H54 (cell line): ENCODE results near the gene ZYG11B.
A peak's percentile ranks its signal among the peaks of the same experiment; 100 is the strongest.
"Not testable (repeated sequence)": the region's sequence is repeated elsewhere in the genome, so short reads cannot be mapped to it uniquely, and the experiment has no call there.

Source experiments
- DNase-seq: peaks from one replicate; pipeline ENCODE4 v3.0.0; 2011; ENCODE audit warnings: low spot score, mixed read lengths; ENCODE audit not compliant: insufficient read length
- FAIRE-seq: peaks from 3 replicates; lab custom pipeline; 2011; peaks lifted over from hg19 to GRCh38; lab: Jason Lieb, UNC
- POLR2A ChIP-seq: IDR thresholded peaks from 2 replicates; pipeline ENCODE4 v1.6.1; 2011; ENCODE audit warnings: low read depth, mild to moderate bottlenecking, low read length

Gene ZYG11B

DNA sequence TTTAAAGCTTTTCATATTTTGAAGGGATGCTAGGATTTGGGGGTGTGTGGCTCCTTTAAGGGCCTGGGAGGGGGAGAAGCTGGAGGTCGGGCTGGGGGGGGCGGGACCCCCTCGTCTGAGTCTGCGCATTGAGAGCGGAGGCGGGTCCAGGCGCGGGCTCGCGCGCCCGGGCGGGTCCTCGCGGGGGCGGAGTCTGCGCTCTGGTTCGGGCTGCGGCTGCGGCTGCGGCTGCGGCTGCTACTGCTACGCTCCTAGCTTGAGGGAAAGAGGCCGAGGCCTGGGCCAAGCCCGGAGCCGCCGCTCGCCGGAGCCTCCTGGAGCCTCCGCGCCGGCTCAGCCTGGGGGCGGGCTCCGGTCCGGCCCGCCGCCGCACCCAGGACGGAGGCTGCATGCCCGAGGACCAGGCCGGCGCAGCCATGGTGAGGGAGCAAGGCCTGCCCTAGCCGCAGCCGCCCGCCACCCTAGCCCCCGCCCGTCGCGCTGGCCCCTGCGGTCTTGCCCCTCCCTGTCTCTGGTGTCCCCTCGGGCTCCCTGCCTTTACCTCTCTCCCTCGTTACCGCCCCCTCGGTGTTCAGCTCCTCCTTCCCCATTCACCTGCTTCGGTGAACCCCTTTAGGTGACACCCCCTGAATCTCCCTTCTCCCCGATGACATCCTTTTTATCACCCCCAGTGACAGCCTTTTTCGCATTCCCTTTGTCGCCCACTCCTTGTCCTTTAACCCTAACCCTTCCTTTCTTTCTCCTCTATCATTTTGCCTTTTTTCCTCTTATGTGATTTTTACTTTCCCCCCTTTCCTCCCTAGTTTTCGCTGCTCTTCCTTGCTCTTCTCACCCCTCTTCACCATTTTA is at the start of gene ZYG11B:
TSS of gene ZYG11B (plus strand) at position 189 of the 849 bp plus-strand sequence. CDS start at position 390, 201 bp downstream.
- peak; percentile 72 for TF ChIP-seq POLR2A
- DNase-seq: peak; percentile 84
- no peak for FAIRE-seq

DNA sequence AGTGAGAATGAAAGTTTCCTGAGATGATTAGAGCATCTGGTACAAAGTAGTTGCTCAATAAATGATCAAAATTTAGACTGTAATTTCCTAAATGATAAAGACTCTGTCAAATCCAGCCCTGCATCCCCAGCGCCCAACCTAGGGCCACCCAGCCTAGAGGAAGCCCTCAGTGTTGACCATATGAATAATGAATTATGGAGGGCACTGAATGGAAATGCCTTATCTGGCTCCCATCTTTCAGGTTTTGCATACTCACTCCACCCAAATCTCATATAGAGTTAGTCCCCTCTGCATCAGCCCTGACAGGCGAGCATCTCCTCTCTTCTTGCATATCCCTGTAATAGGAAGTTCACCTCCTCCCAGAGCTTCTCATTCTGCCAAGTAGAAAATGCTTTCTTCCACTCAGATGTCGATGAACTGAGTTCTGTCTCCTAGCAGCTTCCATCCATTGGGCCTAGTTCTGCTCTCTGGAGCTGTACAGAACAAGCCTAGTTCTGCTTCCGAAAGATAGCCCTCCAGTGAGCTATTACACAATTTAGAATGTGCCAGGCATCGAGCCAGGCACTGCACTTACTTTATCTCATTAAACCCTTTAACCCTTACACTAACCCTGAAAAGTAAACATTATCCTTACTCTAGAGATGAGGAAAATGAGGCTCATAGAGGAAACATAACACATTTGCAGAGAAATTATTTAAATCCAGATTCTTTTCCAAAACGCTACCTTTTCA is 49.0 kb upstream of the ZYG11B start:
- DNase-seq: no peak
- FAIRE-seq: no peak
- no peak for TF ChIP-seq POLR2A

DNA sequence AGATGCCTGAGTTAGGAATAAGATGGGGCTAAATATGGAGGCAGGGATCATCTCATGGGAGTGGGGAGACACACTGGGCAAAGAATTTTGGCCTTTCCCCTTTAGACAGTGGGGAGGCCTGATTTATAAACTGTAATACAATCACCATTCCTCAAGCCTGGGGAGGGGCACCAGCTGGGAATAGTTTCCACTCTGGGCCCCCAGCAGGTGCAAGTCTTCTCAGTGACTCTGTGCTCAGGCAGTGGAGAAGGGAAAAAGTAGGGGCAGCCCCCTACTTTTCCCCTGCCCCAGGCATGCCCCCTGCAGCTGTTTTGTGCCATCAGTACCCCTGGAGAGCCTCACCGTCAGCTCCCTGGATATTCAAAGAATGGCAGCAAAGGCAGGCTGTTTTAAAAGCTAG is 47.2 kb upstream of the ZYG11B start:
- DNase-seq (no peak), FAIRE-seq (no peak)
- TF ChIP-seq POLR2A: no peak

DNA sequence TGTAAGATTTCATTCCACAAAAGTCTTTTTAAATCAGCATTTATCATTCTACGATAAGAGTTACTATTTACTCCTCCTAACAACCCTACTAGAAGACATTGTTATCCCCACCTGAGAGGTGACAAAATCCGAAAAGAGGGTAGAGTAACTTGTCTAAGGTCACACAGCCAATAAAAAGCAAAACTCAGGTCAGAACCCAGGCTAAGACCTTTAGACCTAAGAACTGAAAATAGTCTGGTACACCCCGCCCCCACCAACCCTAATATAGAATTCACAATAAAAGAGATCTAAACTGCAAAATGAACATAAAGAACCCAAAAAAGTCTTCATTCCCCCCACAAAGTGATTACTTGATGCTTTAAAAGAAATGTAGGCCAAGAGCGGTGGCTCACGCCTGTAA is 46.8 kb upstream of the ZYG11B start:
- DNase-seq (no peak), FAIRE-seq (no peak)
- no peak for TF ChIP-seq POLR2A

DNA sequence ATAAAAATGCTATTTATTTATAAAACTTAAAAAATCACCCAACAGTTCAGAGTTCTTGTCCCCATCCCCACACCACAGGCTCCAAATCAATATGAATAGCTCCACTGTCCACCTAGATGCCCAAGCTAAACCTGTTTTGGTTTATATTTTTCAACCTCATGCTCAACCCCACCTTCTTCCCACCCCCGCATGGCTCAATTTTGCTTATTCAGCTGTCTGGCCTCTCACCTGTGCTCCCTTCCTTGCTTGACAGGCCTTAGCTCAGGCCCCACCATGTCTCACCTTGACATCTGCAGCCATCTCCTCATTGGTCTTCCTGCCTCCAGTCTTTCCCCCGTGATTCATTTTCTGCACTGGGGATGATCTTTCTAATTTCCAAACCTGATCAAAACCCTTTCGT is 45.9 kb upstream of the ZYG11B start:
- DNase-seq (no peak), FAIRE-seq (no peak)
- no peak for TF ChIP-seq POLR2A

DNA sequence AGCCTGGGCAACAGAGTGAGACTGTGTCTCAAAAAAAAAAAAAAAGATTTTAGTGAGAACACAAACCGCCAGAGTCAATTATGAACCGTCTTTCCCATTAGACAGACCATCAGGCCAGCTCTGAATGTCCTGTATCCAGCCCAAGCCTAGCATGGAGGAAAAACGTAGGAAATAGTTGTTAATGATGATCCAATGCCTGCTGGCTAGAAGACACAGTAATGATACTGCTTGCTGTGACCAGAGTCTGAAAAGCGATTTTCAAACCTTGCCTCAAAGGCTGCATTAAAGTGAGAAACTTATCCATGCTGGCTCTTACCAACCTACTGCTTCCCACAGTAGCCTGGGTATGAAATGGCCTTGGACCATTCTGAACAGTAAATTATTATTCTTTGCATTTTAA is 45.1 kb upstream of the ZYG11B start:
- no peak for TF ChIP-seq POLR2A
- DNase-seq (no peak), FAIRE-seq (no peak)

DNA sequence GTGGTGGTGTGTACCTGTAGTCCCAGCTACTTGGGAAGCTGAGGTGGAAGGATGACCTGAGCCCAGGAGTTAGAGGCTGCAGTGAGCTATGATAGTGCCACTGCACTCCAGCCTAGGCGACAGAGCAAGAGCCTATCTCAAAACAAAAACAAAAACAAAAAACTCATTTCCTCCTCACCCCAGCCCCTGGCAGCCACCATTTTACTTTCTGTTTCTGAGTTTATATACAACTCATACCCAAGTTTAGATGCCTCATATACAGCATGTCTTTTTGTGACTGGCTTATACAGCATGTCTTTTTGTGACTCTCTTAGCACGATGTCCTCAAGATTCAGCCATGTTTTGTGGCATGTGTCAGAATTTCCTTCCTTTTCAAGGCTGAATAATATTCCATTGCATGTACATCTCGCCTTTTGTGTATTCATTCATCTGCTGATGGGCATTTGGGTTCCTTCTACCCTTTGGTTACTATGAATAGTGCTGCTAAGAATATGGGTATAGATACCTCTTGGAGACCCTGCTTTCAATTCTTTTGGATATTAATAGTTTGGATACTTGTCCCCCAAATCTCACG is 42.8 kb upstream of the ZYG11B start:
- FAIRE-seq (no peak), DNase-seq (no peak)
- no peak for TF ChIP-seq POLR2A

DNA sequence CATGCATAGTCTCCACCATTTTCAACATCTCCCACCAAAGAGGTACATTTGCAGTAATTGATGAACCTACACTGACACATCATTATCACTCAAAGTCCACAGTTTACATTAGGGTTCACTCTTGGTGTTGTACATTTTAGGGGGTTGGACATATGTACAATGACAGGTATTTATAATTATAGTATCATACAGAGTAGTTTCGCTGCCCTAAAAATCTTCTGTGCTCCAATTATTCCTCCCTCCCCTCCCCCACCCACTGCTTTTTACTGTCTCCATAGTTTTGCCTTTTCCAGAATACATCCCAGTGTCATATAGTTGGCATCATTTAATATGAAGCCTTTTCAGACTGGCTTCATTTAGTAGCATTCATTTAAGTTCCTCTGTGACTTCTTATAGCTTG is 41.7 kb upstream of the ZYG11B start:
- TF ChIP-seq POLR2A: no peak
- FAIRE-seq (no peak), DNase-seq (no peak)

DNA sequence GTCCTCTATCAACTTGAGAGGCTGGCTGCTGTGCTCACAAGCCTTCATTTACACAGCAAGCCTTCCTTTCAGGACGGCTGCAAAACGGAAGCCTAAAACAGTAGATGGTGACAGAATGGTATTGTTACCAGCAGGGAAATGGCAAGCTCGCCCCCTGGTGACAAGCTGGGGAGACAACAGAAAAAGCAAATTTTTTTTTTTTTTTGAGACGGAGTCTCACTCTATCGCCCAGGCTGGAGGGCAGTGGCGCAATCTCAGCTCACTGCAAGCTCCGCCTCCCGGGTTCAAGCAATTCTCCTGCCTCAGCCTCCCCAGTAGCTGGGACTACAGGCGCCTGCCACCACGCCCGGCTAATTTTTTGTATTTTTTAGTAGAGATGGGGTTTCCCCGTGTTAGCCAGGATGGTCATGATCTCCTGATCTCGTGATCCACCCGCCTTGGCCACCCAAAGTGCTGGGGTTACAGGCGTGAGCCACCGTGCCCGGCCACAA is 39.9 kb upstream of the ZYG11B start:
- peak; percentile 58 for FAIRE-seq
- not testable (repeated sequence) for DNase-seq

DNA sequence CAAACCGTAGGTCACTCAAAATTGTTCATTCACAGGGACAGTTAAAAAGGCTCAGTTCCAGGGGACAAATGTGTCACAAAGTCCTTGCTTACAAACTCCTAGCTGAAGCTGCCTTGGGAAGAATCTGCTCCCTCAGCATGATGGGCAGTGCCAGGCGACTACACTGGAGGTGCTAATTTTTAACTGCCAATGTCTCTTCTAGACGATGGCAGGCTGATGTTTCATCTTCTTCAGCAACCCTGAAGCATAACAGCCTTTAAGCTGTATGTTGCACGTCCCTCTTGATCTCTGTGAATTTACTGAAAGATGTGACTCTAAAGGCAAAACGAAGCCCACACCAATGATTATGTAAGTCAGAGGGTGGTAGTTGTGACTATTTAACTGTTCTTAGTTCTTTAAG is 39.4 kb upstream of the ZYG11B start:
- FAIRE-seq: no peak
- TF ChIP-seq POLR2A: no peak
- no peak for DNase-seq

DNA sequence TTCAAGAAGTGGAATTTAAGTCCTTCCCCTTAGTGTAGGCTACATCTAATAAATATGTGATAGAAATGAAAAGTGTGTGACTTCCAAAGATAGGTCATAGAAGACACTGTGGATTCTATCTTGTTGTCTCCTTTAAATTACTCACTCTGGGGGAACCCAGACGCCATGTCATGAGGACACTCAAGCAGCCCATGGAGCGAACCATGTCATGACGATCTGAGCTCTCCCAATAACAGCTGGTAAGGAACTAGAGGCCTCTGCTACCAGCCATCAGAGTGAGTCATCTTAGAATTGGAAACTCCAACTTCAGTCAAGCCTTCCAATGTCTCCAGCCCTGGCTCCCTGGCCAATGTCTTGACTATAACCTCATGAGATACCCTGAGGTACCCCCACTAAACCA is 34.4 kb upstream of the ZYG11B start:
- DNase-seq (no peak), FAIRE-seq (no peak)
- TF ChIP-seq POLR2A: no peak

DNA sequence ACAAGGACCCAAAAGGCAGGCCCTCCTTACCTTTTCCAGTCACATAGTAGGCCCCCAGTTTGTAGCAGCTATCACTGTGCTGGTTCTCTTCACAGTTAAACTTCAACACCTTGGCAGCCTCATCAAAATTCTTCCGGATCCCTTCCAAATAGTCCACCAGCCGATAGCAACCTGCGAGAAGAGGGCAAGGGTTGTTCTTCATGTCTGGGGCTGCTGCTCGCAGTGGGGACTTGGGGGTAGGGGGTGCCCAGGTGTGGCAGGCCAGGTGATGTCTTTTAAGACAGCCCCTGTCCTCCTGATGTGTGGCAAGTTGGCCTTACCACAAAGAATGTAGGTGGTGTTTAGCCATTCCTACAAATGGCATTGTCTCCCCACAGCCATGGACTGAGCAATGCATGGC is 33.6 kb upstream of the ZYG11B start:
- FAIRE-seq: no peak
- no peak for TF ChIP-seq POLR2A
- DNase-seq: no peak

DNA sequence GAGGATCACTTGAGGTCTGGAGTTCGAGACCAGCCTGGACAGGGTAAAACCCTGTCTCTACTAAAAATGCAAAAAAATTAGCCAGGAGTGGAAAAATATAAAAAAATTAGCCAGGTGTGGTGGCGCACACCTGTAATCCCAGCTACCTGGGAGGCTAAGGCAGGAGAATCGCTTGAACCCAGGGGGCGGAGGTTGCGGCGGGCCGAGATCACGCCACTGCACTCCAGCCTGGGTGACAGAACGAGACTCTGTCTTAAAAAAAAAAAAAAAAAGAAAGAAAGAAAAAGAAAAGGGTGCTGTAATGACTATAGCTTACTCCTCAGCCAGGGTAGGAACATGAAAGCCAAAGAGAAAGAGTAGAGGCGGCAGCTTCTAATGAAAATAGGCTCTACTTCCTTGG is 32.9 kb upstream of the ZYG11B start:
- FAIRE-seq, DNase-seq: not testable (repeated sequence)

DNA sequence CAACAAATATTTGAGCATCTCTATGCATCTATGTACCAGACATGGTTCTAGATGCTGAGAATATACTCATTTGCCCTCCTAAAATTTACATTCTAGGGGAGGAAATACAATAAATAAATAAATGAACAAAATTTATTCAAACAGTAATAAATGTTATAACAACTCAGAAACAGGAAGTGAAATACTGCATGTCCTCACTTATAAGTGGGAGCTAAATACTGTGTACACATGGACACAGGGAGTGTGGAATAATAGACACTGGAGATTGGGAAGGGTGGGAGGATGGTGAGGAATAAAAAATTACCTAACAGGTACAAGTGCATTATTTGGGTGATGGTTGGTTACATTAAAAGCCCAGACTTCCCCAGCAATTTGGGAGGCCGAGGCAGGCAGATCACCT is 32.4 kb upstream of the ZYG11B start:
- no peak for FAIRE-seq

More for the DNA sequence above, 32.4 kb upstream of the ZYG11B start:
- DNase-seq: no peak
- no peak for TF ChIP-seq POLR2A
